ENCODE results near the gene PLEKHG3.

- no peak for TF ChIP-seq POLR2A (IDR thresholded peaks at IDR 0.05; ENCODE audit: low read depth, low read length)
- TF ChIP-seq POLR2AphosphoS5 (IDR thresholded peaks at IDR 0.05; ENCODE audit: low read depth, low read length) = no peak
- TF ChIP-seq SPI1 (IDR thresholded peaks at IDR 0.05; ENCODE audit: low read depth, low read length) = no peak
- TF ChIP-seq TAF1 (IDR thresholded peaks at IDR 0.05; ENCODE audit: low read depth, low read length) = no peak
- TF ChIP-seq POU2F2 (IDR thresholded peaks at IDR 0.05; ENCODE audit: low read depth, low read length) = no peak
Measured at GRCh38 chr14:64786296-64787149, 82.3 kb downstream of the PLEKHG3 start.

All from GM12891 (cell line).